Liver (tissue), 9 donors: ENCODE data around the gene ADGRA1. TPM values are rescaled to one million over a fixed set of nuclear protein-coding genes. Genes with fewer than 3 reads are reported as not detected.

ENCODE experiments used
- DNase-seq: peaks from one replicate; pipeline ENCODE4 v3.0.0-alpha.2; 2017; ENCODE audit warnings: low spot score
- H3K27ac ChIP-seq, 2 donors: one replicate each; pipeline ENCODE4 v1.7.0; 2013; ENCODE audit warnings: inconsistent platforms in 2 of 2, low read length in 2 of 2, control low read depth in 1 of 2, low read depth in 1 of 2, mild to moderate bottlenecking in 1 of 2
- H3K27me3 ChIP-seq, 4 donors: one replicate each; pipeline versions ENCODE4 v1.6.1 to v1.7.0; 2013; ENCODE audit warnings: low read length in 3 of 4, inconsistent platforms in 1 of 4, mild to moderate bottlenecking in 1 of 4, moderate library complexity in 1 of 4; ENCODE audit not compliant: control insufficient read depth in 4 of 4, insufficient read depth in 4 of 4
- H3K36me3 ChIP-seq, 4 donors: one replicate each; pipeline versions ENCODE4 v1.6.1 to v1.7.0; 2013; ENCODE audit warnings: low read length in 3 of 4, mild to moderate bottlenecking in 3 of 4, low read depth in 1 of 4, moderate library complexity in 1 of 4; ENCODE audit not compliant: control insufficient read depth in 4 of 4, insufficient read depth in 3 of 4
- H3K4me1 ChIP-seq, 4 donors: one replicate each; pipeline versions ENCODE4 v1.6.1 to v1.7.0; 2013; ENCODE audit warnings: low read length in 3 of 4, mild to moderate bottlenecking in 3 of 4, moderate library complexity in 1 of 4; ENCODE audit not compliant: control insufficient read depth in 4 of 4, insufficient read depth in 4 of 4
- H3K4me3 ChIP-seq, 3 donors: one replicate each; pipeline versions ENCODE4 v1.6.1 to v1.7.0; 2013; ENCODE audit warnings: low read length in 3 of 3, control low read depth in 1 of 3, low read depth in 1 of 3, mild to moderate bottlenecking in 1 of 3
- H3K9ac ChIP-seq, 2 donors: one replicate each; pipeline ENCODE4 v1.7.0; 2013; ENCODE audit warnings: low read length in 2 of 2, mild to moderate bottlenecking in 2 of 2, moderate library complexity in 2 of 2, control low read depth in 1 of 2, low read depth in 1 of 2
- H3K9me3 ChIP-seq, 4 donors: one replicate each; pipeline versions ENCODE4 v1.6.1 to v1.7.0; 2013; ENCODE audit warnings: low read length in 3 of 4; ENCODE audit not compliant: control insufficient read depth in 4 of 4
- ATF3 ChIP-seq: IDR thresholded peaks from 2 replicates; pipeline ENCODE4 v1.6.1; 2016; ENCODE audit warnings: antibody characterized with exemption
- CTCF ChIP-seq: fragments of 150-350 bp; IDR thresholded peaks from 2 replicates; pipeline ENCODE4 v1.5.1; 2017; ENCODE audit warnings: improper control_type of control experiment, low read depth, low read length; ENCODE audit not compliant: missing input control
- EGR1 ChIP-seq, 2 donors: IDR thresholded peaks; 2 replicates each; pipeline ENCODE4 v1.6.1; 2016 to 2018; ENCODE audit warnings: antibody characterized with exemption in 2 of 2, low read depth in 2 of 2
- FOXA1 ChIP-seq: IDR thresholded peaks from 2 replicates; pipeline ENCODE4 v1.6.1; 2016; ENCODE audit warnings: antibody characterized with exemption
- FOXA2 ChIP-seq: IDR thresholded peaks from 2 replicates; pipeline ENCODE4 v1.6.1; 2016; ENCODE audit warnings: antibody characterized with exemption
- HNF4A ChIP-seq, 2 donors: conservative IDR thresholded peaks; 2 replicates each; pipeline ENCODE4 v1.6.1; 2016; ENCODE audit warnings: antibody characterized with exemption in 2 of 2, mild to moderate bottlenecking in 2 of 2
- HNF4G ChIP-seq: IDR thresholded peaks from 2 replicates; pipeline ENCODE4 v1.6.1; 2016; ENCODE audit warnings: antibody characterized with exemption
- JUND ChIP-seq, 2 donors: IDR thresholded peaks; 2 replicates each; pipeline ENCODE4 v1.6.1; 2016; ENCODE audit warnings: antibody characterized with exemption in 2 of 2
- NR2F2 ChIP-seq: IDR thresholded peaks from 2 replicates; pipeline ENCODE4 v1.6.1; 2016; ENCODE audit warnings: antibody characterized with exemption
- REST ChIP-seq: IDR thresholded peaks from 2 replicates; pipeline ENCODE4 v1.6.1; 2016; ENCODE audit warnings: antibody characterized with exemption, mild to moderate bottlenecking
- RXRA ChIP-seq, 2 donors: IDR thresholded peaks; 2 replicates each; pipeline ENCODE4 v1.6.1; 2017 to 2018; ENCODE audit warnings: antibody characterized with exemption in 2 of 2, mild to moderate bottlenecking in 1 of 2
- SP1 ChIP-seq: IDR thresholded peaks from 2 replicates; pipeline ENCODE4 v1.6.1; 2018; ENCODE audit warnings: antibody characterized with exemption, mild to moderate bottlenecking
- TAF1 ChIP-seq: conservative IDR thresholded peaks from 2 replicates; pipeline ENCODE4 v1.6.1; 2016; ENCODE audit warnings: antibody characterized with exemption, mild to moderate bottlenecking
- YY1 ChIP-seq: IDR thresholded peaks from 2 replicates; pipeline ENCODE4 v1.6.1; 2016; ENCODE audit warnings: antibody characterized with exemption, mild to moderate bottlenecking
- ZBTB33 ChIP-seq: IDR thresholded peaks from 2 replicates; pipeline ENCODE4 v1.6.1; 2016; ENCODE audit warnings: antibody characterized with exemption
- WGBS: extraction: QIAGEN DNeasy Blood & Tissue Kit; methylation state at CpG from one replicate; pipeline ENCODE4 v1.1.7; 2013; 5-methylcytosine and 5-hydroxymethylcytosine counted together
- polyA plus RNA-seq, 2 donors: library from polyadenylated mRNA; stranded (reverse) in 1 of 2; unstranded in 1 of 2; fragments of 200-250 nt in 1 of 2; fragments of >200 nt in 1 of 2; fragmentation: Nextera tagmentation in 1 of 2; extraction: Ambion mirVana in 1 of 2; gene quantifications; one replicate each; pipeline versions ENCODE4 v1.2.1 to v1.2.3, GENCODE V29; 2013 to 2015
- total RNA-seq, 2 donors: library from RNA; depleted of rRNA; stranded (reverse); fragments of >200 nt; gene quantifications; one replicate each; pipeline ENCODE4 v1.2.3, GENCODE V29; 2014
- donor health status: healthy.
- donor health status: healthy.
- donor health status: healthy.
- donor health status: healthy.
- donor health status: healthy.

Gene ADGRA1
- total and polyA plus RNA-seq, 4 donors, result 0.08 to 0.70 (median 0.12) TPM; not detected in 1

GRCh38 chr10:133088179-133088955 lies 643 bp downstream of the ADGRA1 start:
- Histone ChIP-seq H3K4me3 (peak overlapping the region in 1 of 3 donors; percentile 30), H3K27me3 (peaks cover 0 to 16% (median 3%) of the 10 kb centered on the region in 4 donors)
- TF ChIP-seq HNF4G (no peak), NR2F2 (peak; percentile 13)

GRCh38 chr10:133088956-133089800 lies 1.5 kb downstream of the ADGRA1 start:
- no peaks in the 10 kb centered on the region for H3K36me3 ChIP-seq
- H3K9me3 ChIP-seq, result no peaks in the 10 kb centered on the region
- H3K4me1 ChIP-seq, result peaks cover 0 to 15% (median 3%) of the 10 kb centered on the region in 4 donors
- TF ChIP-seq ATF3 (no peak), YY1 (no peak), ZBTB33 (no peak), NR2F2 (no peak), FOXA1 (no peak), EGR1 (IDR thresholded peaks at IDR 0.05; ENCODE audit: low read depth in 2 of 2) (no peak), REST (no peak), TAF1 (no peak), RXRA (IDR thresholded peaks at IDR 0.05) (no peak), HNF4A (conservative IDR thresholded peaks at IDR 0.05) (no peak), CTCF (no peak), JUND (IDR thresholded peaks at IDR 0.05) (no peak), FOXA2 (no peak), SP1 (no peak)
- no peak for DNase-seq
- H3K27me3 ChIP-seq, result peaks cover 0 to 16% (median 3%) of the 10 kb centered on the region in 4 donors
- H3K4me3 ChIP-seq, result no peak overlapping the region
- no peak overlapping the region for H3K9ac ChIP-seq
- no peak overlapping the region for H3K27ac ChIP-seq
- 67% methylated on average over 46 of the region's 46 CpGs for WGBS

More at GRCh38 chr10:133088179-133088955, 643 bp downstream of the ADGRA1 start:
- H3K9me3 ChIP-seq, result no peaks in the 10 kb centered on the region
- H3K36me3 ChIP-seq, result no peaks in the 10 kb centered on the region
- DNase-seq, result peak; percentile 44
- H3K27ac ChIP-seq, result no peak overlapping the region
- H3K9ac ChIP-seq, result no peak overlapping the region
- WGBS, result 3% methylated on average over 87 of the region's 87 CpGs
- H3K4me1 ChIP-seq, result peaks cover 0 to 15% (median 3%) of the 10 kb centered on the region in 4 donors
